PC-9 (cell line): Measurements from ENCODE around the gene MAP10.

Source experiments
- CTCF ChIP-seq: fragments of 200-600 bp; sonication (generic); conservative IDR thresholded peaks from 2 replicates; pipeline ENCODE4 v1.6.1; 2017; ENCODE audit warnings: mixed run types, antibody characterized with exemption, mild to moderate bottlenecking, moderate library complexity
- EZH2 ChIP-seq: fragments of 200-600 bp; sonication (generic); IDR thresholded peaks from 2 replicates; pipeline ENCODE4 v1.8.0; 2017; ENCODE audit warnings: antibody characterized with exemption, low read depth

GRCh38 chr1:232813097-232813496 is 7.9 kb downstream of the MAP10 start:
- TF ChIP-seq CTCF (no peak), EZH2 (no peak)
